ENCODE results near the gene MTUS2.

- TF ChIP-seq CTCF (conservative IDR thresholded peaks at IDR 0.05 in 1 of 2, IDR thresholded peaks at IDR 0.05 in 1 of 2; ENCODE audit: low read depth in 1 of 2, low read length in 2 of 2), result no peak
- no peak for TF ChIP-seq EZH2 (IDR thresholded peaks at IDR 0.05; ENCODE audit: low read length, missing control alignments)
Measured at GRCh38 chr13:29384871-29385270, 564.7 kb downstream of the MTUS2 start.
